Measurements from ENCODE around the gene STK4. TPM values are rescaled to one million over a fixed set of nuclear protein-coding genes. Genes with fewer than 3 reads are reported as not detected.

Gene STK4
- total and polyA plus RNA-seq, 2 donors (not counting 3 experiments of a cell fraction or from before 2014, with no cell fraction given) = 9.1 to 29.6 TPM

GRCh38 chr20:45104786-45105185, 138.5 kb downstream of the STK4 start:
- H3K27me3 ChIP-seq (ENCODE audit: control insufficient read depth in 2 of 2, insufficient read depth in 2 of 2, low read length in 2 of 2) = peaks cover 1 to 7% of the 10 kb centered on the region in 2 experiments
- DNase-seq (ENCODE audit: low read depth, low spot score) (peak; percentile 41), FAIRE-seq (peak; percentile 79)
- intact Hi-C loops (cut with micrococcal nuclease) = no loop called here
- H3K9me1 ChIP-seq (replicated peaks; ENCODE audit: control insufficient read depth, extremely low read depth, insufficient read depth, low read length) = no peaks in the 10 kb centered on the region
- H4K20me1 ChIP-seq (replicated peaks; ENCODE audit: control insufficient read depth, extremely low read depth, insufficient read depth, low read length) = no peaks in the 10 kb centered on the region
- H3K9ac ChIP-seq (replicated peaks; ENCODE audit: extremely low read depth, insufficient read depth, low read length) = no peak overlapping the region
- no peaks in the 10 kb centered on the region for H3K9me3 ChIP-seq (replicated peaks; ENCODE audit: control insufficient read depth, insufficient read depth, low read length)
- H3K4me3 ChIP-seq (replicated peaks in 1 of 3; ENCODE audit: insufficient read depth in 1 of 3, low read depth in 1 of 3, low read length in 3 of 3) = no peak overlapping the region
- dilution Hi-C loops (cut with MboI; ENCODE audit: extremely low pct_ligation_motif_present, low sequenced_read_pairs) = no loop called here
- TF ChIP-seq FOS (IDR thresholded peaks at IDR 0.05; ENCODE audit: borderline replicate concordance, insufficient read depth, low read length) = peak; percentile 50
- TF ChIP-seq POLR2A (IDR thresholded peaks at IDR 0.05; ENCODE audit: low read depth, low read length) = no peak
- TF ChIP-seq, protein P1, sequence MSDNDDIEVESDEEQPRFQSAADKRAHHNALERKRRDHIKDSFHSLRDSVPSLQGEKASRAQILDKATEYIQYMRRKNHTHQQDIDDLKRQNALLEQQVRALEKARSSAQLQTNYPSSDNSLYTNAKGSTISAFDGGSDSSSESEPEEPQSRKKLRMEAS (IDR thresholded peaks at IDR 0.05; ENCODE audit: insufficient read depth, insufficient read length) = no peak
- TF ChIP-seq POLR2AphosphoS5 (IDR thresholded peaks at IDR 0.05; ENCODE audit: insufficient read depth, low read depth, low read length) = no peak
- no peak overlapping the region for H3K4me2 ChIP-seq (ENCODE audit: insufficient read depth, low read length)
- H3K4me1 ChIP-seq (ENCODE audit: control insufficient read depth, extremely low read depth, insufficient read depth, low read length) = peaks cover 3% of the 10 kb centered on the region
- ChIA-PET POLR2A (no interaction called here), CTCF (interaction anchor here (0.8 to 9.5 kb wide), 6 partner anchors 7 to 61 kb away, joined by 3 to 187 read pairs (median 6); partner anchors contain the start of gene KCNS1)
- H3K79me2 ChIP-seq (ENCODE audit: control insufficient read depth, insufficient read depth, low read length) = no peaks in the 10 kb centered on the region
- no TSS peak for BruUV-seq (replicated peaks)
- H3K36me3 ChIP-seq (ENCODE audit: control insufficient read depth in 2 of 2, extremely low read depth in 1 of 2, insufficient read depth in 2 of 2, low read length in 2 of 2) = no peaks in the 10 kb centered on the region
- no peak overlapping the region for H3K27ac ChIP-seq (ENCODE audit: insufficient read depth, low read depth, low read length)
- H2AFZ ChIP-seq (ENCODE audit: low read depth, low read length) = no peak overlapping the region

DNA sequence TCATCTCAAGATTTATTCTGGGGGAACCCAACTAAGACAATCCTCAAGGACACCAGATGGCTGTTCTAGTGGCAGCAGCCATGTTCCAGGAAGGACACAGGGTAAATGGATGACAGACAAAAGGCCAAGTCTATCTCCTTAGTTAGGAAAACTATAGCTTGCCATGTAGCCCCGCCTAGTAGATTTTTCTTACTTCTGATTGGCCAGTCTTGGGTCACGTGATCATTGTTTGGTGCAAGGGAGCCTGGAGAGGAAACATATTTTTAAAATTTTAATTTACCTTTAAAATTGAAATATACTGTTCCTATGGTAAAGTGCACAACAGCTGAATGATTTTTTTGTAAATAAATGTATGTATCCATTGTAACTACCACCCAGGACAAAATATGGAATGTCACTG, 139.0 kb downstream of the STK4 start:
- intact Hi-C loops (cut with micrococcal nuclease) = no loop called here
- Histone ChIP-seq H2AFZ (ENCODE audit: low read depth, low read length) (no peak overlapping the region), H3K4me2 (ENCODE audit: insufficient read depth, low read length) (no peak overlapping the region), H3K9me1 (replicated peaks; ENCODE audit: control insufficient read depth, extremely low read depth, insufficient read depth, low read length) (no peaks in the 10 kb centered on the region), H3K27ac (ENCODE audit: insufficient read depth, low read depth, low read length) (no peak overlapping the region), H4K20me1 (replicated peaks; ENCODE audit: control insufficient read depth, extremely low read depth, insufficient read depth, low read length) (no peaks in the 10 kb centered on the region), H3K4me1 (ENCODE audit: control insufficient read depth, extremely low read depth, insufficient read depth, low read length) (peaks cover 3% of the 10 kb centered on the region), H3K36me3 (ENCODE audit: control insufficient read depth in 2 of 2, extremely low read depth in 1 of 2, insufficient read depth in 2 of 2, low read length in 2 of 2) (no peaks in the 10 kb centered on the region), H3K79me2 (ENCODE audit: control insufficient read depth, insufficient read depth, low read length) (no peaks in the 10 kb centered on the region), H3K9ac (replicated peaks; ENCODE audit: extremely low read depth, insufficient read depth, low read length) (no peak overlapping the region), H3K9me3 (replicated peaks; ENCODE audit: control insufficient read depth, insufficient read depth, low read length) (no peaks in the 10 kb centered on the region), H3K4me3 (replicated peaks in 1 of 3; ENCODE audit: insufficient read depth in 1 of 3, low read depth in 1 of 3, low read length in 3 of 3) (no peak overlapping the region), H3K27me3 (ENCODE audit: control insufficient read depth in 2 of 2, insufficient read depth in 2 of 2, low read length in 2 of 2) (peaks cover 0 to 2% of the 10 kb centered on the region in 2 experiments)
- DNase-seq (ENCODE audit: low read depth, low spot score) = no peak
- TF ChIP-seq FOS (IDR thresholded peaks at IDR 0.05; ENCODE audit: borderline replicate concordance, insufficient read depth, low read length) (no peak), JUN (IDR thresholded peaks at IDR 0.05; ENCODE audit: borderline replicate concordance, insufficient read depth, insufficient read length, low read depth) (no peak), MYC (IDR thresholded peaks at IDR 0.05; ENCODE audit: low read depth, low read length) (no peak), CTCF (IDR thresholded peaks at IDR 0.05; ENCODE audit: extremely low read depth in 1 of 2, insufficient read depth in 1 of 2, low read depth in 1 of 2, low read length in 2 of 2) (no peak), POLR2AphosphoS5 (IDR thresholded peaks at IDR 0.05; ENCODE audit: insufficient read depth, low read depth, low read length) (no peak), POLR2A (IDR thresholded peaks at IDR 0.05; ENCODE audit: low read depth, low read length) (no peak), EZH2 (IDR thresholded peaks at IDR 0.05; ENCODE audit: borderline replicate concordance, low read depth, low read length, severe bottlenecking) (no peak), GATA2 (IDR thresholded peaks at IDR 0.05; ENCODE audit: insufficient read depth, insufficient read length, low read depth, low read length) (no peak)
- TF ChIP-seq, protein P1 (IDR thresholded peaks at IDR 0.05; ENCODE audit: insufficient read depth, insufficient read length) = no peak
- ChIA-PET CTCF (interaction anchor here (0.8 to 9.5 kb wide), 6 partner anchors 8 to 185 kb away, joined by 3 to 187 read pairs (median 8); partner anchors contain the start of gene KCNS1), POLR2A (no interaction called here)
- no TSS peak for BruUV-seq (replicated peaks)
- FAIRE-seq = no peak
- dilution Hi-C loops (cut with MboI; ENCODE audit: extremely low pct_ligation_motif_present, low sequenced_read_pairs) = no loop called here

Measured in endothelial cell of umbilical vein (primary cell).